ENCODE data around the gene BATF3. TPM values are rescaled to one million over a fixed set of nuclear protein-coding genes. Genes with fewer than 3 reads are reported as not detected.

BATF3 gene
- total RNA-seq, 1 experiment from 2014 or later, result 1.3 TPM

DNA sequence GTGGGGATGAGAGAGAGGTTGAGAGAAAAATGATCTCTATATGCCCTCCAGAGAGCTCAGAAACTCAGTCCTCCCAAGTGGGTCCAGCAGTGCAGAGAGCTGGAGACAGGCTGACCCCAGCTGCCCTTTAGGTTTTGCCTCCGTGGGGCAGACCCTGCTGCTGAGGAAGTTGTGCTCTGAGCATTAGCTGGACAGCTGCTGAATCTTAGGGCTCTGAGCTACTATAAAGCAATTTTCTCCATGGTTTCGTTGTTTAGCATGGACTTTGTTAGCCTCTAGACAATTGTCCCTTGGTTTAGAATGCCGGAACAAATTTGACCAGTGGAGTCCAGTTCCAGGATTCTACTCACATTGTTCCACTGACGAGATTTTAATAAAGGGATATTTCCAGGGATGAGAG, 22.1 kb downstream of the BATF3 start:
- no peak for TF ChIP-seq CTCF (conservative IDR thresholded peaks at IDR 0.05)

GRCh38 chr1:212677136-212677535, 22.5 kb downstream of the BATF3 start:
- no peaks in the 10 kb centered on the region for H3K27me3 ChIP-seq (ENCODE audit: insufficient read depth, low read depth)
- DNase-seq, result no peak
- H2AFZ ChIP-seq, result no peak overlapping the region
- H3K4me1 ChIP-seq (replicated peaks; ENCODE audit: insufficient read depth), result 0 out of 2 replicates have a peak, but pooled peaks cover 1% of the 10 kb centered on the region
- no TSS peak for BruUV-seq (replicated peaks)
- no peak overlapping the region for H3K4me3 ChIP-seq
- no peaks in the 10 kb centered on the region for H3K9me2 ChIP-seq (ENCODE audit: insufficient read depth)
- H4K20me1 ChIP-seq (ENCODE audit: insufficient read depth), result no peaks in the 10 kb centered on the region
- no peaks in the 10 kb centered on the region for H3F3A ChIP-seq (ENCODE audit: insufficient read depth, low read depth)
- TF ChIP-seq CTCF (conservative IDR thresholded peaks at IDR 0.05) (no peak), EZH2 (IDR thresholded peaks at IDR 0.05; ENCODE audit: low read depth) (no peak)
- intact Hi-C loops (cut with micrococcal nuclease; ENCODE audit: unreplicated experiment), result no loop called here
- no peak overlapping the region for H3K27ac ChIP-seq
- no peaks in the 10 kb centered on the region for H3K9me3 ChIP-seq (ENCODE audit: insufficient read depth, low read depth)
- no peak overlapping the region for H3K4me2 ChIP-seq
- POLR2A ChIA-PET (ENCODE audit: unreplicated experiment), result no interaction called here
- no peaks in the 10 kb centered on the region for H3K36me3 ChIP-seq (ENCODE audit: low read depth)
- no peaks in the 10 kb centered on the region for H3K79me2 ChIP-seq (ENCODE audit: low read depth)
- CTCF ChIA-PET, result no interaction called here

More for the DNA sequence above, 22.1 kb downstream of the BATF3 start:
- Histone ChIP-seq H3K79me2 (ENCODE audit: low read depth) (no peaks in the 10 kb centered on the region), H3K4me3 (no peak overlapping the region), H3K9me3 (ENCODE audit: insufficient read depth, low read depth) (no peaks in the 10 kb centered on the region), H3K36me3 (ENCODE audit: low read depth) (no peaks in the 10 kb centered on the region), H3K9me2 (ENCODE audit: insufficient read depth) (no peaks in the 10 kb centered on the region), H4K20me1 (ENCODE audit: insufficient read depth) (no peaks in the 10 kb centered on the region), H3K27me3 (ENCODE audit: insufficient read depth, low read depth) (no peaks in the 10 kb centered on the region), H3K4me1 (replicated peaks; ENCODE audit: insufficient read depth) (no peaks in the 10 kb centered on the region), H3K27ac (no peak overlapping the region), H3K4me2 (no peak overlapping the region), H3F3A (ENCODE audit: insufficient read depth, low read depth) (no peaks in the 10 kb centered on the region), H2AFZ (no peak overlapping the region)
- CTCF ChIA-PET, result interaction anchor here (1.5 kb wide), 1 partner anchor 222 kb away, joined by 4 read pairs; no protein-coding TSS in a partner anchor
- intact Hi-C loops (cut with micrococcal nuclease; ENCODE audit: unreplicated experiment), result no loop called here
- BruUV-seq (replicated peaks), result no TSS peak
- DNase-seq, result no peak
- POLR2A ChIA-PET (ENCODE audit: unreplicated experiment), result no interaction called here

GRCh38 chr1:212675675-212676074, 24.0 kb downstream of the BATF3 start:
- Histone ChIP-seq H4K20me1 (ENCODE audit: insufficient read depth) (no peaks in the 10 kb centered on the region), H3K27me3 (ENCODE audit: insufficient read depth, low read depth) (no peaks in the 10 kb centered on the region), H3K9me2 (ENCODE audit: insufficient read depth) (no peaks in the 10 kb centered on the region), H3K4me2 (no peak overlapping the region), H3F3A (ENCODE audit: insufficient read depth, low read depth) (no peaks in the 10 kb centered on the region), H3K4me3 (no peak overlapping the region), H3K79me2 (ENCODE audit: low read depth) (no peaks in the 10 kb centered on the region), H3K9me3 (ENCODE audit: insufficient read depth, low read depth) (no peaks in the 10 kb centered on the region), H2AFZ (no peak overlapping the region), H3K27ac (no peak overlapping the region), H3K36me3 (ENCODE audit: low read depth) (no peaks in the 10 kb centered on the region), H3K4me1 (replicated peaks; ENCODE audit: insufficient read depth) (peaks cover 13% of the 10 kb centered on the region)
- CTCF ChIA-PET, result interaction anchor here (0.7 kb wide), 1 partner anchor 330 kb away, joined by 7 read pairs; no protein-coding TSS in a partner anchor
- no TSS peak for BruUV-seq (replicated peaks)
- POLR2A ChIA-PET (ENCODE audit: unreplicated experiment), result no interaction called here
- TF ChIP-seq EZH2 (IDR thresholded peaks at IDR 0.05; ENCODE audit: low read depth) (no peak), CTCF (conservative IDR thresholded peaks at IDR 0.05) (no peak)
- intact Hi-C loops (cut with micrococcal nuclease; ENCODE audit: unreplicated experiment), result no loop called here
- DNase-seq, result no peak
